ENCODE results near the gene FOXA2. TPM values are rescaled to one million over a fixed set of nuclear protein-coding genes. Genes with fewer than 3 reads are reported as not detected.

FOXA2 gene
- total and polyA plus RNA-seq, 2 of the 13 experiments (the other 11 are each of a cell fraction or from before 2014, with no cell fraction given), result 8.8 to 12.2 TPM

- TF ChIP-seq ZNF30 (CRISPR knock-in tag; IDR thresholded peaks at IDR 0.05) (no peak), SMAD9 (CRISPR knock-in tag; IDR thresholded peaks at IDR 0.05) (no peak), ZNF256 (CRISPR knock-in tag; conservative IDR thresholded peaks at IDR 0.05) (no peak; the same call in 1 of the 2 replicates), YEATS4 (CRISPR knock-in tag; IDR thresholded peaks at IDR 0.05; ENCODE audit: borderline replicate concordance) (peak; percentile 67), ZNF468 (CRISPR knock-in tag; IDR thresholded peaks at IDR 0.05) (no peak), CBFB (CRISPR knock-in tag; IDR thresholded peaks at IDR 0.05) (peak; percentile 80), ISL2 (CRISPR knock-in tag; IDR thresholded peaks at IDR 0.05) (peak; percentile 73), ZNF788 (CRISPR knock-in tag; IDR thresholded peaks at IDR 0.05; ENCODE audit: borderline replicate concordance) (peak; percentile 68; the same call in 1 of the 2 replicates), NFYC (CRISPR knock-in tag; IDR thresholded peaks at IDR 0.05) (peak; percentile 28; the same call in 1 of the 2 replicates), HHEX (CRISPR knock-in tag; IDR thresholded peaks at IDR 0.05) (no peak), RFXAP (CRISPR knock-in tag; IDR thresholded peaks at IDR 0.05; ENCODE audit: borderline replicate concordance) (no peak), ZNF451 (CRISPR knock-in tag; IDR thresholded peaks at IDR 0.05) (no peak), FOXM1 (CRISPR knock-in tag; IDR thresholded peaks at IDR 0.05) (no peak), SMARCE1 (IDR thresholded peaks at IDR 0.05; ENCODE audit: borderline replicate concordance) (no peak), HES4 (CRISPR knock-in tag; IDR thresholded peaks at IDR 0.05; ENCODE audit: borderline replicate concordance) (peak; percentile 59; the same call in 1 of the 2 replicates), TMF1 (CRISPR knock-in tag; IDR thresholded peaks at IDR 0.05; ENCODE audit: low read depth) (no peak), SNAPC2 (CRISPR knock-in tag; IDR thresholded peaks at IDR 0.05) (no peak), KLF6 (CRISPR knock-in tag; IDR thresholded peaks at IDR 0.05) (0 out of 2 replicates have a peak, but pooled peaks have one; percentile 43), MIER3 (CRISPR knock-in tag; IDR thresholded peaks at IDR 0.05; ENCODE audit: borderline replicate concordance) (no peak), ZNF414 (CRISPR knock-in tag; IDR thresholded peaks at IDR 0.05) (0 out of 2 replicates have a peak, but pooled peaks have one; percentile 53), LCORL (IDR thresholded peaks at IDR 0.05) (no peak), LCORL (CRISPR knock-in tag; IDR thresholded peaks at IDR 0.05) (peak; percentile 96), HINFP (CRISPR knock-in tag; IDR thresholded peaks at IDR 0.05; ENCODE audit: low read depth) (no peak), HNF4A (CRISPR knock-in tag; IDR thresholded peaks at IDR 0.05) (peak; percentile 83), ZNF780A (CRISPR knock-in tag; IDR thresholded peaks at IDR 0.05) (no peak), ZNF570 (CRISPR knock-in tag; IDR thresholded peaks at IDR 0.05; ENCODE audit: borderline replicate concordance) (no peak), AKAP8 (CRISPR knock-in tag; IDR thresholded peaks at IDR 0.05) (no peak), MED1 (CRISPR knock-in tag; IDR thresholded peaks at IDR 0.05) (peak; percentile 79), TRIM22 (IDR thresholded peaks at IDR 0.05) (no peak), ERF (CRISPR knock-in tag; IDR thresholded peaks at IDR 0.05) (peak; percentile 54; the same call in 1 of the 2 replicates), PAWR (CRISPR knock-in tag; IDR thresholded peaks at IDR 0.05; ENCODE audit: borderline replicate concordance) (no peak; the same call in 1 of the 2 replicates)
Measured at GRCh38 chr20:22586645-22587310, 2.4 kb upstream of the FOXA2 start (continued).
